ENCODE data around the gene BRIP1. TPM values are rescaled to one million over a fixed set of nuclear protein-coding genes. Genes with fewer than 3 reads are reported as not detected.

Gene BRIP1
- total and polyA plus RNA-seq, 2 donors (not counting 3 experiments of a cell fraction or from before 2014, with no cell fraction given), result 1.8 to 12.1 TPM

DNA sequence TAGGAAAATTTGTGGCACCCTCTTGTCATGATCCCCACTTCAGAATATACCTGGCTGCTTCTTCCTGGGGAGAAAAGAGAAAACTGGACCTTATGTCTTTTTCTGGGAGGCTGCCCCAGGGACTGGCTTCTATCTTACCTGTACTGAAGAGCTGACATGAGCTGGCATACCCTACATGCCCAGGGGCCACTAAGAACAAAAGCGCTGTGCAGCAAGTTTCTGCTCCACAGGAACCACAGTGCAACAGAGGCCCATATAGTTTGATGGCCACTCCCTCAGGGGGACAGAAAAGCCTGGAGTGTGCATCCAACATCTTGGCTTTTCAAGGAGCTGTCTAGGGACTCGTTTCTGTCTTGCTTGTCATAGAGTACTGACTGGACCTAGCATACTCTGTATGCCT is 175.6 kb downstream of the BRIP1 start:
- POLR2A ChIA-PET, result no interaction called here
- intact Hi-C loops (cut with micrococcal nuclease), result no loop called here
- CTCF ChIA-PET, result interaction anchor here (1.0 to 1.4 kb wide), 3 partner anchors 9 to 52 kb away, joined by 4 to 7 read pairs (median 5); no protein-coding TSS in a partner anchor

More for the DNA sequence above, 175.6 kb downstream of the BRIP1 start:
- H2AFZ ChIP-seq (ENCODE audit: low read depth, low read length), result no peak overlapping the region
- dilution Hi-C loops (cut with MboI; ENCODE audit: extremely low pct_ligation_motif_present, low sequenced_read_pairs), result no loop called here
- H3K4me3 ChIP-seq (replicated peaks in 1 of 3; ENCODE audit: insufficient read depth in 1 of 3, low read depth in 1 of 3, low read length in 3 of 3), result no peak overlapping the region
- H3K27ac ChIP-seq (ENCODE audit: insufficient read depth, low read depth, low read length), result no peak overlapping the region
- DNase-seq (ENCODE audit: low read depth, low spot score) (no peak), FAIRE-seq (no peak)
- H3K27me3 ChIP-seq (ENCODE audit: control insufficient read depth in 2 of 2, insufficient read depth in 2 of 2, low read length in 2 of 2), result no peaks in the 10 kb centered on the region
- BruUV-seq (replicated peaks), result no TSS peak
- no peaks in the 10 kb centered on the region for H3K9me3 ChIP-seq (replicated peaks; ENCODE audit: control insufficient read depth, insufficient read depth, low read length)
- H3K79me2 ChIP-seq (ENCODE audit: control insufficient read depth, insufficient read depth, low read length), result no peaks in the 10 kb centered on the region
- TF ChIP-seq POLR2AphosphoS5 (IDR thresholded peaks at IDR 0.05; ENCODE audit: insufficient read depth, low read depth, low read length) (no peak), GATA2 (IDR thresholded peaks at IDR 0.05; ENCODE audit: insufficient read depth, insufficient read length, low read depth, low read length) (no peak), POLR2A (IDR thresholded peaks at IDR 0.05; ENCODE audit: low read depth, low read length) (no peak), EZH2 (IDR thresholded peaks at IDR 0.05; ENCODE audit: borderline replicate concordance, low read depth, low read length, severe bottlenecking) (no peak), MYC (IDR thresholded peaks at IDR 0.05; ENCODE audit: low read depth, low read length) (no peak), JUN (IDR thresholded peaks at IDR 0.05; ENCODE audit: borderline replicate concordance, insufficient read depth, insufficient read length, low read depth) (no peak), FOS (IDR thresholded peaks at IDR 0.05; ENCODE audit: borderline replicate concordance, insufficient read depth, low read length) (no peak)
- TF ChIP-seq, protein P1, sequence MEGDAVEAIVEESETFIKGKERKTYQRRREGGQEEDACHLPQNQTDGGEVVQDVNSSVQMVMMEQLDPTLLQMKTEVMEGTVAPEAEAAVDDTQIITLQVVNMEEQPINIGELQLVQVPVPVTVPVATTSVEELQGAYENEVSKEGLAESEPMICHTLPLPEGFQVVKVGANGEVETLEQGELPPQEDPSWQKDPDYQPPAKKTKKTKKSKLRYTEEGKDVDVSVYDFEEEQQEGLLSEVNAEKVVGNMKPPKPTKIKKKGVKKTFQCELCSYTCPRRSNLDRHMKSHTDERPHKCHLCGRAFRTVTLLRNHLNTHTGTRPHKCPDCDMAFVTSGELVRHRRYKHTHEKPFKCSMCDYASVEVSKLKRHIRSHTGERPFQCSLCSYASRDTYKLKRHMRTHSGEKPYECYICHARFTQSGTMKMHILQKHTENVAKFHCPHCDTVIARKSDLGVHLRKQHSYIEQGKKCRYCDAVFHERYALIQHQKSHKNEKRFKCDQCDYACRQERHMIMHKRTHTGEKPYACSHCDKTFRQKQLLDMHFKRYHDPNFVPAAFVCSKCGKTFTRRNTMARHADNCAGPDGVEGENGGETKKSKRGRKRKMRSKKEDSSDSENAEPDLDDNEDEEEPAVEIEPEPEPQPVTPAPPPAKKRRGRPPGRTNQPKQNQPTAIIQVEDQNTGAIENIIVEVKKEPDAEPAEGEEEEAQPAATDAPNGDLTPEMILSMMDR (IDR thresholded peaks at IDR 0.05; ENCODE audit: extremely low read depth in 1 of 2, insufficient read depth in 1 of 2, low read depth in 1 of 2, low read length in 2 of 2), result no peak
- TF ChIP-seq, protein P2, sequence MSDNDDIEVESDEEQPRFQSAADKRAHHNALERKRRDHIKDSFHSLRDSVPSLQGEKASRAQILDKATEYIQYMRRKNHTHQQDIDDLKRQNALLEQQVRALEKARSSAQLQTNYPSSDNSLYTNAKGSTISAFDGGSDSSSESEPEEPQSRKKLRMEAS (IDR thresholded peaks at IDR 0.05; ENCODE audit: insufficient read depth, insufficient read length), result no peak
- H3K4me2 ChIP-seq (ENCODE audit: insufficient read depth, low read length), result no peak overlapping the region
- no peak overlapping the region for H3K9ac ChIP-seq (replicated peaks; ENCODE audit: extremely low read depth, insufficient read depth, low read length)
- H3K36me3 ChIP-seq (ENCODE audit: control insufficient read depth in 2 of 2, extremely low read depth in 1 of 2, insufficient read depth in 2 of 2, low read length in 2 of 2), result no peaks in the 10 kb centered on the region
- no peaks in the 10 kb centered on the region for H4K20me1 ChIP-seq (replicated peaks; ENCODE audit: control insufficient read depth, extremely low read depth, insufficient read depth, low read length)
- H3K4me1 ChIP-seq (ENCODE audit: control insufficient read depth, extremely low read depth, insufficient read depth, low read length), result no peaks in the 10 kb centered on the region
- no peaks in the 10 kb centered on the region for H3K9me1 ChIP-seq (replicated peaks; ENCODE audit: control insufficient read depth, extremely low read depth, insufficient read depth, low read length)
